Right lobe of liver (tissue), 4 donors: ENCODE measurements around the gene KRTAP17-1.

Source experiments
- POLR2A ChIP-seq: fragments of 450-650 bp; IDR thresholded peaks from one replicate; pipeline ENCODE4 v1.6.1; 2017; ENCODE audit warnings: antibody characterized with exemption, mild to moderate bottlenecking
- TF ChIP-seq, protein P1 (sequence below), 4 donors: fragments of 200-600 bp in 3 of 4; fragments of 450-650 bp in 1 of 4; IDR thresholded peaks; one replicate each; pipeline versions ENCODE4 v1.5.1 to v1.8.0; 2016 to 2022; ENCODE audit warnings: antibody characterized with exemption in 4 of 4, mild to moderate bottlenecking in 2 of 4
- donor health status: DM: no; HTN: no; CAD: no.
- donor health status: DM: no; HTN: no; CAD: no.
- donor health status: DM: no; HTN: yes; CAD: no.

DNA sequence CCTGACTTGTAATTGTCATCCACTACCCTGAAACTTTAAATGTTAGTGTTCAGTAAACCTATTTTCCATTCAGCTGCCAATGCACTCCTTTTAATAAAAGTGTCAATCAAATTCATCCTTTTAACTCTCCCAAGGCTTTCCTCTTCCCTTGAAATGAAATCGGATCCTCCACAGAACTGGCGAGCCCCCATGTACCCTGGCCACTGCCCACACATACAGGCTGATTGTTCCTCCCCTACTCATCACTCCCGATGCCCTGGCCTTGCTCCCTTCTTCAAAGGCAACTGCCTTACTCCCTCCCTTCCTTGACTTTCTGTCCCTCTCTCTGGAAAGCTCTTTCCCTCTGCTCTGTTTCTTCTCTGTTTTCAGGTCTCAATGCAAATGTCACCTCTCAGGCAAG lies 27.5 kb upstream of the KRTAP17-1 start:
- TF ChIP-seq, protein P1, sequence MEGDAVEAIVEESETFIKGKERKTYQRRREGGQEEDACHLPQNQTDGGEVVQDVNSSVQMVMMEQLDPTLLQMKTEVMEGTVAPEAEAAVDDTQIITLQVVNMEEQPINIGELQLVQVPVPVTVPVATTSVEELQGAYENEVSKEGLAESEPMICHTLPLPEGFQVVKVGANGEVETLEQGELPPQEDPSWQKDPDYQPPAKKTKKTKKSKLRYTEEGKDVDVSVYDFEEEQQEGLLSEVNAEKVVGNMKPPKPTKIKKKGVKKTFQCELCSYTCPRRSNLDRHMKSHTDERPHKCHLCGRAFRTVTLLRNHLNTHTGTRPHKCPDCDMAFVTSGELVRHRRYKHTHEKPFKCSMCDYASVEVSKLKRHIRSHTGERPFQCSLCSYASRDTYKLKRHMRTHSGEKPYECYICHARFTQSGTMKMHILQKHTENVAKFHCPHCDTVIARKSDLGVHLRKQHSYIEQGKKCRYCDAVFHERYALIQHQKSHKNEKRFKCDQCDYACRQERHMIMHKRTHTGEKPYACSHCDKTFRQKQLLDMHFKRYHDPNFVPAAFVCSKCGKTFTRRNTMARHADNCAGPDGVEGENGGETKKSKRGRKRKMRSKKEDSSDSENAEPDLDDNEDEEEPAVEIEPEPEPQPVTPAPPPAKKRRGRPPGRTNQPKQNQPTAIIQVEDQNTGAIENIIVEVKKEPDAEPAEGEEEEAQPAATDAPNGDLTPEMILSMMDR (IDR thresholded peaks at IDR 0.05): no peak
- no peak for TF ChIP-seq POLR2A
